ENCODE data around the gene SLC12A7.

SLC12A7 gene

GRCh38 chr5:1048162-1048721, 63.6 kb downstream of the SLC12A7 start:
- no peak for DNase-seq

- no peak for DNase-seq
Observed at GRCh38 chr5:1047332-1047965, 64.4 kb downstream of the SLC12A7 start.

GRCh38 chr5:1045960-1046560, 65.8 kb downstream of the SLC12A7 start:
- DNase-seq, result no peak

- DNase-seq, result no peak
Observed at GRCh38 chr5:1044117-1044516, 67.7 kb downstream of the SLC12A7 start.

- no peak for DNase-seq
Observed at GRCh38 chr5:1043327-1043726, 68.5 kb downstream of the SLC12A7 start.

GRCh38 chr5:1042626-1043025, 69.2 kb downstream of the SLC12A7 start:
- DNase-seq, result no peak

GRCh38 chr5:1041225-1042143, 70.4 kb downstream of the SLC12A7 start:
- no peak for DNase-seq

- no peak for DNase-seq
Observed at GRCh38 chr5:1040571-1040970, 71.3 kb downstream of the SLC12A7 start.

GRCh38 chr5:1039706-1040260, 72.1 kb downstream of the SLC12A7 start:
- DNase-seq, result no peak

GRCh38 chr5:1039210-1039548, 72.7 kb downstream of the SLC12A7 start:
- DNase-seq, result no peak

- no peak for DNase-seq
Observed at GRCh38 chr5:1038417-1039209, 73.2 kb downstream of the SLC12A7 start.

- no peak for DNase-seq
Observed at GRCh38 chr5:1037671-1038416, 74.0 kb downstream of the SLC12A7 start.

GRCh38 chr5:1037123-1037670, 74.7 kb downstream of the SLC12A7 start:
- DNase-seq, result no peak

- no peak for DNase-seq
Observed at GRCh38 chr5:1036504-1037122, 75.2 kb downstream of the SLC12A7 start.

- DNase-seq, result no peak
Observed at GRCh38 chr5:1035421-1036405, 76.2 kb downstream of the SLC12A7 start.

- DNase-seq, result no peak
Observed at GRCh38 chr5:1034986-1035385, 76.9 kb downstream of the SLC12A7 start.

GRCh38 chr5:1034421-1034905, 77.4 kb downstream of the SLC12A7 start:
- no peak for DNase-seq

- DNase-seq, result no peak
Observed at GRCh38 chr5:1033606-1034420, 78.0 kb downstream of the SLC12A7 start.

- no peak for DNase-seq
Observed at GRCh38 chr5:1033178-1033577, 78.7 kb downstream of the SLC12A7 start.

All from NCI-H526 treated with DMSO at 0.1 percent for 48 hours (cell line).